Suprapubic skin (tissue), 4 donors: ENCODE data around the gene ZEB1. TPM values are rescaled to one million over a fixed set of nuclear protein-coding genes. Genes with fewer than 3 reads are reported as not detected.
A peak's percentile ranks its signal among the peaks of the same experiment; 100 is the strongest.

ENCODE experiments used
- DNase-seq, 2 donors: peaks; one replicate each; pipeline ENCODE4 v3.0.0-alpha.2; 2019; ENCODE audit warnings: low spot score in 2 of 2
- H3K27ac ChIP-seq: fragments of 200-600 bp; sonication (generic); one replicate; pipeline ENCODE4 v1.5.1; 2019
- H3K27me3 ChIP-seq: fragments of 200-600 bp; sonication (generic); one replicate; pipeline ENCODE4 v1.5.1; 2019
- H3K36me3 ChIP-seq: fragments of 200-600 bp; sonication (generic); one replicate; pipeline ENCODE4 v1.5.1; 2019
- H3K4me1 ChIP-seq: fragments of 200-600 bp; sonication (generic); one replicate; pipeline ENCODE4 v1.5.1; 2019
- H3K4me3 ChIP-seq: fragments of 200-600 bp; sonication (generic); one replicate; pipeline ENCODE4 v1.5.1; 2019; ENCODE audit warnings: mild to moderate bottlenecking
- H3K9me3 ChIP-seq: fragments of 200-600 bp; sonication (generic); one replicate; pipeline ENCODE4 v1.5.1; 2019
- CTCF ChIP-seq, 2 donors: fragments of 200-600 bp in 1 of 2; fragments of 450-650 bp in 1 of 2; sonication (generic) in 1 of 2; IDR thresholded peaks; one replicate each; pipeline ENCODE4 v1.5.1; 2016 to 2019; ENCODE audit warnings: antibody characterized with exemption in 2 of 2, mild to moderate bottlenecking in 1 of 2, moderate library complexity in 1 of 2
- EP300 ChIP-seq: sonication (generic); formaldehyde crosslinking; IDR thresholded peaks from one replicate; pipeline ENCODE4 v1.6.1; 2017; ENCODE audit warnings: antibody characterized with exemption
- POLR2A ChIP-seq, 2 donors: fragments of 450-650 bp; IDR thresholded peaks; one replicate each; pipeline ENCODE4 v1.6.1; 2017; ENCODE audit warnings: antibody characterized with exemption in 2 of 2, mild to moderate bottlenecking in 2 of 2, moderate library complexity in 2 of 2
- POLR2AphosphoS5 ChIP-seq, 3 donors: sonication (generic); formaldehyde crosslinking; IDR thresholded peaks; one replicate each; pipeline ENCODE4 v1.6.1; 2017; ENCODE audit warnings: antibody characterized with exemption in 3 of 3
- WGBS: methylation state at CpG from one replicate; pipeline ENCODE4 v1.1.5; 2018; 5-methylcytosine and 5-hydroxymethylcytosine counted together
- total RNA-seq, 4 donors: library from RNA; depleted of rRNA; stranded (reverse); fragments of >200 nt; gene quantifications; one replicate each; pipeline ENCODE4 v1.1.0, GENCODE V29; 2016

ZEB1 gene
- total RNA-seq, 4 donors from 2014 or later, result 7.1 to 35.8 (median 13.8) TPM

- H3K27ac ChIP-seq, result no peak overlapping the region
- no peaks in the 10 kb centered on the region for H3K9me3 ChIP-seq
- H3K4me3 ChIP-seq, result no peak overlapping the region
- no peaks in the 10 kb centered on the region for H3K4me1 ChIP-seq
- H3K27me3 ChIP-seq, result no peaks in the 10 kb centered on the region
- WGBS, result 97% methylated on average over 1 of the region's 1 CpG
- no peak for DNase-seq
- no peaks in the 10 kb centered on the region for H3K36me3 ChIP-seq
- TF ChIP-seq CTCF (IDR thresholded peaks at IDR 0.05), result peak in 1 of 2 donors; percentile 28
- TF ChIP-seq POLR2A (IDR thresholded peaks at IDR 0.05), result no peak
Observed at GRCh38 chr10:31490858-31491504, 172.0 kb downstream of the ZEB1 start.

GRCh38 chr10:31507427-31507826 is 188.4 kb downstream of the ZEB1 start:
- TF ChIP-seq POLR2A (IDR thresholded peaks at IDR 0.05), result no peak
- no peak for TF ChIP-seq CTCF (IDR thresholded peaks at IDR 0.05)
- no peak for TF ChIP-seq POLR2AphosphoS5 (IDR thresholded peaks at IDR 0.05)
- no peak for TF ChIP-seq EP300
- 93% methylated on average over 2 of the region's 2 CpGs for WGBS
- peaks cover 14% of the 10 kb centered on the region for H3K36me3 ChIP-seq

GRCh38 chr10:31508234-31508633 is 189.2 kb downstream of the ZEB1 start:
- Histone ChIP-seq H3K4me1 (no peaks in the 10 kb centered on the region), H3K4me3 (no peak overlapping the region), H3K9me3 (peaks cover 14% of the 10 kb centered on the region), H3K27me3 (no peaks in the 10 kb centered on the region), H3K36me3 (peaks cover 14% of the 10 kb centered on the region), H3K27ac (no peak overlapping the region)
- TF ChIP-seq POLR2AphosphoS5 (IDR thresholded peaks at IDR 0.05) (no peak), EP300 (no peak), POLR2A (IDR thresholded peaks at IDR 0.05) (no peak), CTCF (IDR thresholded peaks at IDR 0.05) (no peak)
- DNase-seq, result peak in 1 of 2 donors; percentile 60
- WGBS, result 94% methylated on average over 3 of the region's 4 CpGs

More at GRCh38 chr10:31507427-31507826, 188.4 kb downstream of the ZEB1 start:
- Histone ChIP-seq H3K27ac (no peak overlapping the region), H3K4me3 (no peak overlapping the region), H3K4me1 (no peaks in the 10 kb centered on the region), H3K27me3 (no peaks in the 10 kb centered on the region), H3K9me3 (peaks cover 14% of the 10 kb centered on the region)
- DNase-seq, result no peak

- peaks cover 14% of the 10 kb centered on the region for H3K9me3 ChIP-seq
- peaks cover 14% of the 10 kb centered on the region for H3K36me3 ChIP-seq
- H3K4me3 ChIP-seq, result no peak overlapping the region
- 100% methylated on average over 4 of the region's 5 CpGs for WGBS
- TF ChIP-seq POLR2A (IDR thresholded peaks at IDR 0.05) (peak in 1 of 2 donors; percentile 5), EP300 (no peak), CTCF (IDR thresholded peaks at IDR 0.05) (no peak)
- no peak for DNase-seq
- no peaks in the 10 kb centered on the region for H3K27me3 ChIP-seq
- no peak overlapping the region for H3K27ac ChIP-seq
- no peaks in the 10 kb centered on the region for H3K4me1 ChIP-seq
Observed at GRCh38 chr10:31508882-31509281, 189.9 kb downstream of the ZEB1 start.

- Histone ChIP-seq H3K27ac (no peak overlapping the region), H3K4me1 (no peaks in the 10 kb centered on the region), H3K9me3 (peaks cover 11% of the 10 kb centered on the region), H3K27me3 (no peaks in the 10 kb centered on the region), H3K4me3 (no peak overlapping the region), H3K36me3 (peaks cover 14% of the 10 kb centered on the region)
- DNase-seq, result no peak
- TF ChIP-seq CTCF (IDR thresholded peaks at IDR 0.05) (no peak), EP300 (no peak), POLR2A (IDR thresholded peaks at IDR 0.05) (no peak), POLR2AphosphoS5 (IDR thresholded peaks at IDR 0.05) (no peak)
Observed at GRCh38 chr10:31509989-31510388, 191.0 kb downstream of the ZEB1 start.
